ENCODE data around the gene TSPO2.
A peak's percentile ranks its signal among the peaks of the same experiment; 100 is the strongest.

TSPO2 gene

GRCh38 chr6:41083072-41083471, 40.8 kb downstream of the TSPO2 start:
- FAIRE-seq (no peak), DNase-seq (ENCODE audit: insufficient read length, low spot score) (no peak)
- TF ChIP-seq, protein P1, sequence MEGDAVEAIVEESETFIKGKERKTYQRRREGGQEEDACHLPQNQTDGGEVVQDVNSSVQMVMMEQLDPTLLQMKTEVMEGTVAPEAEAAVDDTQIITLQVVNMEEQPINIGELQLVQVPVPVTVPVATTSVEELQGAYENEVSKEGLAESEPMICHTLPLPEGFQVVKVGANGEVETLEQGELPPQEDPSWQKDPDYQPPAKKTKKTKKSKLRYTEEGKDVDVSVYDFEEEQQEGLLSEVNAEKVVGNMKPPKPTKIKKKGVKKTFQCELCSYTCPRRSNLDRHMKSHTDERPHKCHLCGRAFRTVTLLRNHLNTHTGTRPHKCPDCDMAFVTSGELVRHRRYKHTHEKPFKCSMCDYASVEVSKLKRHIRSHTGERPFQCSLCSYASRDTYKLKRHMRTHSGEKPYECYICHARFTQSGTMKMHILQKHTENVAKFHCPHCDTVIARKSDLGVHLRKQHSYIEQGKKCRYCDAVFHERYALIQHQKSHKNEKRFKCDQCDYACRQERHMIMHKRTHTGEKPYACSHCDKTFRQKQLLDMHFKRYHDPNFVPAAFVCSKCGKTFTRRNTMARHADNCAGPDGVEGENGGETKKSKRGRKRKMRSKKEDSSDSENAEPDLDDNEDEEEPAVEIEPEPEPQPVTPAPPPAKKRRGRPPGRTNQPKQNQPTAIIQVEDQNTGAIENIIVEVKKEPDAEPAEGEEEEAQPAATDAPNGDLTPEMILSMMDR (IDR thresholded peaks at IDR 0.05; ENCODE audit: insufficient read depth, missing control alignments), result no peak

DNA sequence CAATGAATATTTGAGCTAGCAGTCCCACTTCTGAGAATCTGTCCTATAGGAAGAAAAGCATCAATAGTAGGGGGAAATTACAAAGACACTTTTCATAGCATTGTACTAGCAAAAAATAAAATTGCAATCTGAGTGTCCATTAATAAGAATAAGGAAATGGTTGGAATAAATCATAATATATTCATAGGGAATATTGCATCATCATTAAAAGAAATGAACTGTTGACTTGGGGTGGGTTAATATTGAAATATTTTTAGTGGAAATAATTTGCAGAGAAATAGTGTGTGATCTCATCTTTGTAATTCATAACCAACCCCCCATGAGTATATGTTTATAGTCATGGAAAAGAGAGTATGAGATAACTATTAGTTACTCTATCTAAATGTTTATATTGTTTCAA, 42.9 kb downstream of the TSPO2 start:
- FAIRE-seq, result no peak
- TF ChIP-seq, protein P1 (IDR thresholded peaks at IDR 0.05; ENCODE audit: insufficient read depth, missing control alignments), result no peak
- no peak for DNase-seq (ENCODE audit: insufficient read length, low spot score)

- FAIRE-seq (no peak), DNase-seq (ENCODE audit: insufficient read length, low spot score) (no peak)
- TF ChIP-seq, protein P1 (IDR thresholded peaks at IDR 0.05; ENCODE audit: insufficient read depth, missing control alignments), result no peak
Measured at GRCh38 chr6:41088451-41088850, 46.2 kb downstream of the TSPO2 start.

GRCh38 chr6:41090841-41091761, 48.8 kb downstream of the TSPO2 start:
- TF ChIP-seq, protein P1 (IDR thresholded peaks at IDR 0.05; ENCODE audit: insufficient read depth, missing control alignments), result no peak
- FAIRE-seq (no peak), DNase-seq (ENCODE audit: insufficient read length, low spot score) (no peak)

DNA sequence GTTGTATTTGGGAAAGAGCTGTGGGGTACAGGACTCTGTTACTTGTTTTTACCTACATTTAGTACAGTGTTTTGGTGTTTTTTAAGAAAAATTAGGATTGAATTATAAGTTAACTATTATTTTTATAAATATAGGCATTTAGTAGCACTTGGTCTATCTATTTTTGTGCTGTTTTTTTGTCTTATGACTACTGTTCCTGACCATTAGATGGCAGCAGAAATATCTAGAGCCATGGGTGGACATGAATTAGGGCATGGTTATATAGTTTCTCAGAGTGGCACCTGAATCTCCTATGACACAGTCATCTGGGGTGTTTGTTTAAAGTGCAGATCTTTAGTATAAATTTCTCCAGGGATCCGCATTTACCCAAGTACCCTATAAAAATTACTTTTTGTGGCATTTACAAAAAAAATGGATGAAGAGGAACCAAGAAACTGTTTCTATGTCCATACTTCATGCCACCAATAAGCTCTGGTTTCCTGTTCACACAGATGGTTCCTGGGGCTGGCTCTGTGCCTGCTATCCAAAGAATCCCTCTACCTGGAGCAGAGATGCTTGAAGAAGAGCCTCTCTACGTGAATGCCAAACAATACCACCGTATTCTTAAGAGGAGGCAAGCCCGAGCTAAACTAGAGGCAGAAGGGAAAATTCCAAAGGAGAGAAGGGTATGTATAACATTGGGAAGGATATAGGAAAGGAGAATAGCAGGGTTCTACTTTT, 50.3 kb downstream of the TSPO2 start:
- FAIRE-seq (no peak), DNase-seq (ENCODE audit: insufficient read length, low spot score) (no peak)
- TF ChIP-seq, protein P1 (IDR thresholded peaks at IDR 0.05; ENCODE audit: insufficient read depth, missing control alignments), result peak; percentile 46

- FAIRE-seq (no peak), DNase-seq (ENCODE audit: insufficient read length, low spot score) (no peak)
Measured at GRCh38 chr6:41093729-41094128, 51.5 kb downstream of the TSPO2 start.

More at GRCh38 chr6:41093729-41094128, 51.5 kb downstream of the TSPO2 start:
- TF ChIP-seq, protein P1 (IDR thresholded peaks at IDR 0.05; ENCODE audit: insufficient read depth, missing control alignments), result no peak
